Neutrophil (primary cell): ENCODE data around the gene GNA12.

Experiments used
- H3K27ac ChIP-seq: fragments of 200-600 bp; sonication (generic); 2 replicates; pipeline ENCODE4 v1.5.1; 2016; ENCODE audit warnings: mild to moderate bottlenecking, moderate library complexity
- H3K27me3 ChIP-seq: fragments of 200-600 bp; sonication (generic); 2 replicates; pipeline ENCODE4 v1.6.0; 2016; ENCODE audit warnings: mild to moderate bottlenecking
- H3K36me3 ChIP-seq: fragments of 200-600 bp; sonication (generic); 2 replicates; pipeline ENCODE4 v1.5.1; 2017
- H3K4me1 ChIP-seq, 2 experiments: fragments of 200-600 bp in 1 of 2; sonication (generic) in 1 of 2; 1 replicate in 1 of 2; 2 replicates in 1 of 2; pipeline versions ENCODE4 v1.5.1 to v1.6.1; 2013 to 2016; ENCODE audit warnings: low read depth in 1 of 2, low read length in 1 of 2, mild to moderate bottlenecking in 1 of 2, moderate library complexity in 1 of 2; ENCODE audit not compliant: control insufficient read depth in 1 of 2, insufficient read depth in 1 of 2
- H3K4me3 ChIP-seq, 2 experiments: fragments of 200-600 bp in 1 of 2; sonication (generic) in 1 of 2; 1 replicate in 1 of 2; 2 replicates in 1 of 2; pipeline ENCODE4 v1.5.1; 2013 to 2016; ENCODE audit warnings: low read depth in 1 of 2, low read length in 1 of 2, mild to moderate bottlenecking in 1 of 2, moderate library complexity in 1 of 2
- H3K9me3 ChIP-seq: fragments of 200-600 bp; sonication (generic); 2 replicates; pipeline ENCODE4 v1.5.1; 2016
- TF ChIP-seq, protein P1 (sequence below): fragments of 200-600 bp; sonication (generic); IDR thresholded peaks from 2 replicates; pipeline ENCODE4 v1.5.1; 2016; ENCODE audit warnings: antibody characterized with exemption

Gene GNA12

DNA sequence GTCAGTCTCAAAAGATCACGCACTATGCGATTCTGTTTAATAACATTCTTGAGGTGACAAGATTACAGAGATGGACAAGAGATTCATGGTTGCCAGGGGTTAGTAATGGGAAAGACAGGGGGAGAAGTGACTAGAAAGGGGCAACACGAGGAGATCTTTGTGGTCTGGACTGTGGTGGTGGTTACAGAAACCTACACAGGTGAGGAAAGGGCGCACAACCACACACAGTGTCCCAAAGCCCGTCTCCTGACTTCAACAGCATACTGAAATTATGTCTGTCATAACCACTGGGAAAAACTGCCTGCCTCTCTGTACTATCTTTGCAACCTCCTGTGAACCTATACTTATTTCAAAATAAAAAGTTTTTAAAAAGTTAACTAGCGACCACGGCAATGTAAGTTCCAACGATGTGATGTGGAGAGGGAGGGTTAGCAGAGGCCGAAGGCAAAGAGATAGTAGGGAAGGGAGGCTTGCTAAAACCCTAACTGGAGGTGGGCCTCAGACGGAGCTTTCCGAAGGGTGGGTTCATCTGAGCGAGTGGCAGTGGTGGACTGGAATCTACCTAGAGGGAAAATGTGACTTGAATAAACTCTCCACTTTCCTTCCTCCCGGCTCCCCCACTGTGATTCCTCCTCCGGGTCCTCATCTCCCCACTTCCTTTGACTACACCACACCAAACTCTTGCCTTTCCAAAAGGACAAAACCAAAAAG is 43.7 kb downstream of the GNA12 start:
- H3K4me3 ChIP-seq, result no peak overlapping the region
- no peaks in the 10 kb centered on the region for H3K27me3 ChIP-seq
- H3K27ac ChIP-seq, result no peak overlapping the region
- peaks cover 0 to 31% of the 10 kb centered on the region in 2 experiments for H3K4me1 ChIP-seq
- no peaks in the 10 kb centered on the region for H3K9me3 ChIP-seq
- TF ChIP-seq, protein P1, sequence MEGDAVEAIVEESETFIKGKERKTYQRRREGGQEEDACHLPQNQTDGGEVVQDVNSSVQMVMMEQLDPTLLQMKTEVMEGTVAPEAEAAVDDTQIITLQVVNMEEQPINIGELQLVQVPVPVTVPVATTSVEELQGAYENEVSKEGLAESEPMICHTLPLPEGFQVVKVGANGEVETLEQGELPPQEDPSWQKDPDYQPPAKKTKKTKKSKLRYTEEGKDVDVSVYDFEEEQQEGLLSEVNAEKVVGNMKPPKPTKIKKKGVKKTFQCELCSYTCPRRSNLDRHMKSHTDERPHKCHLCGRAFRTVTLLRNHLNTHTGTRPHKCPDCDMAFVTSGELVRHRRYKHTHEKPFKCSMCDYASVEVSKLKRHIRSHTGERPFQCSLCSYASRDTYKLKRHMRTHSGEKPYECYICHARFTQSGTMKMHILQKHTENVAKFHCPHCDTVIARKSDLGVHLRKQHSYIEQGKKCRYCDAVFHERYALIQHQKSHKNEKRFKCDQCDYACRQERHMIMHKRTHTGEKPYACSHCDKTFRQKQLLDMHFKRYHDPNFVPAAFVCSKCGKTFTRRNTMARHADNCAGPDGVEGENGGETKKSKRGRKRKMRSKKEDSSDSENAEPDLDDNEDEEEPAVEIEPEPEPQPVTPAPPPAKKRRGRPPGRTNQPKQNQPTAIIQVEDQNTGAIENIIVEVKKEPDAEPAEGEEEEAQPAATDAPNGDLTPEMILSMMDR, result no peak
- H3K36me3 ChIP-seq, result no peaks in the 10 kb centered on the region

DNA sequence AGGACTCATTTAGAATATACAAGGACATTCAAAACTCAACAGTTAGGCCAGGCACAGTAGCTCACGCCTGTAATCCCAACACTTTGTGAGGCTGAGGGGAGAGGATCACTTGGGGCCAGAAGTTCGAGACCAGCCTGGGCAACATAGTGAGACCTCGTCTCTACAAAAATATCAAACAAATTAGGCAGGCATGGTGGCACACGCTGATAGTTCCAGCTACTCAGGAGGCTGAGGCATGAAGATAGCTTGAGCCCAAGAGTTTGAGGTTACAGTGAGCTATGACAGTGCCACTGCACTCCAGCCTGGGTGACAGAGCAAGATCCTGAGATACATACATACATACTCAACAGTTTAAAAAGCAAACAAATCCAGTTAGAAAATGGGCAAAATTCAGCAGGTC is 44.9 kb downstream of the GNA12 start:
- peaks cover 0 to 31% of the 10 kb centered on the region in 2 experiments for H3K4me1 ChIP-seq
- TF ChIP-seq, protein P1, result no peak
- no peak overlapping the region for H3K27ac ChIP-seq
- H3K4me3 ChIP-seq, result no peak overlapping the region
- no peaks in the 10 kb centered on the region for H3K36me3 ChIP-seq
- no peaks in the 10 kb centered on the region for H3K27me3 ChIP-seq
- H3K9me3 ChIP-seq, result no peaks in the 10 kb centered on the region

DNA sequence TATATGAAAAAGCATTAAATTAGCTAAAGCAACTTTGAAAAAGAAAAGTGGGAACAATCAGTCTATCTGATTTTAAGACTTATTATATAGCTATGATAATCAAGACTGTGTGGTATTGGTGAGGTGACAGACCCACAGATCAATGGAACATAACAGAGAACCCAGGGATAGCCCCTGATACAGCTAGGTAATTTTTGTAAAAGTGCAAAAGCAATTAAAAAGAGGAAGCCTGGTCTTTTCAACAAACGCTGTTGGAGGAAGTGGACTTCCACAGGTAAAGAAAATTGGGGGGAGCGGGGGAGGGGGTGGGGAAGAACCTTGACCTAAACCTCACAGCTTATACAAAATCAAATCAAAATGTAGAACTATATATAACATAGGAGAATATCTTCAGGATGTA is 45.4 kb downstream of the GNA12 start:
- peaks cover 0 to 25% of the 10 kb centered on the region in 2 experiments for H3K4me1 ChIP-seq
- TF ChIP-seq, protein P1, result no peak
- no peaks in the 10 kb centered on the region for H3K9me3 ChIP-seq
- no peaks in the 10 kb centered on the region for H3K36me3 ChIP-seq
- no peak overlapping the region for H3K27ac ChIP-seq
- H3K27me3 ChIP-seq, result no peaks in the 10 kb centered on the region
- no peak overlapping the region for H3K4me3 ChIP-seq

DNA sequence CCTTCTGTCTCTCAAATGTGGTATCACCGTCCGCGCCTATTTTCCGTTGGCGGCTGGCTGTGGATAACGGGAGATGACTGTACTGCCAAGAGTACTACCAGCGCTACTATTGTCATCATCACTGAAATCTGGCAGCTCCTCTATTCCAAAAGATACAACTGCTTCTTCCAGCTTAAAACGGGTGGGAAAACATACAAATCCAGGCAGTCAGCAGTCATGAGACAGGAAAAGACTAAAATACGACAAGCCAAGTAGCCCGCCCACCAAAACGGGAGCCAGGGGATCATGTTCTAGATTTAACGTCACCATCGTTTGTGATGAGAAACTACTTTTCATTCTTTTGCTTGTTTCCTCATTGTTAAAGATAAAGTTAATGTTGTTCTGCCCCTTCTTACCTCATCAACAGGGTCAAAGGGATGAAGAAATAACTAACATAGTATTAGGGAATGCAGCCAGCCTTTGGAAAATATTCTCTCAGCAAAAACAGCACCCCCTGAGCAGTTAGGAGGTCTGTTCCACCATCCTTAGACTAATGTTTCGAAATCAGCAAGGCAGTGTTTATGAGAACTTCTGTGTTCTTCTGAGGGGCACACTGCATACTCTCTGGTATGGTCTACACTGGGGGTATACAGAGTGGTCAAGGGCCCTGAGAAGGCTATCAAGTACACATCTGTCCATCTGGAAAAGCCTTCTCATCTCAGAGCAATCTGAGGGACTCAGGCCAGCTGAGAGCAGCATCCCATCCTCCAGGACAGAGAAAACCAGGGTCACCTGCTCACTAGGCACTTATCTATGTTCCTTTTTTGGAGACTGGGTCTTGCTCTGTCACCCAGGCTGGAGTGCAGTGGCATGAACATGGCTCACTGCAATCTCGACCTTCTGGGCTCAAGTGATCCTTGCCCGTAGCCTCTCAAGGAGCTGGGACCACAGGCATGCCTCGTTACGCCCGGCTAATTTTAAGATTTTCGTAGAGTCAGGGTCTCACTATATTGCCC is 47.5 kb downstream of the GNA12 start:
- Histone ChIP-seq H3K4me3 (no peak overlapping the region), H3K27me3 (no peaks in the 10 kb centered on the region), H3K27ac (no peak overlapping the region), H3K36me3 (no peaks in the 10 kb centered on the region), H3K9me3 (no peaks in the 10 kb centered on the region), H3K4me1 (peaks cover 16 to 36% of the 10 kb centered on the region in 2 experiments)
- TF ChIP-seq, protein P1, result no peak

DNA sequence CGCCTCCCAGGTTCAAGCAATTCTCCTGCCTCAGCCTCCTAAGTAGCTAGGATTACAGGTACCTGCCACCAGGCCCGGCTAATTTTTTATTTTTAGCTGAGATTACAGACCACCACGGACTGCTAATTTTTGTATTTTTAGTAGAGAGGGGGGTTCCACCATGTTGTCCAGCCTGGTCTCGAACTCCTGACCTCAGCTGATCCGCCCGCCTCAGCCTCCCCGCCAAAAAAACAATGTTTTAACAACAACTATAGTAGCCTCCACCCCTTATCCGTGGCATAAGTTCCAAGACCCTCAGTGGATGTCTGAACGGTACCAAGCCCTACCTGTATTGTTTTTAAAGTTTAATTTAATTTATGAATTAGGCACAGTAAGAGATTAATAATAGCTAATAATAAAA is 48.2 kb downstream of the GNA12 start:
- Histone ChIP-seq H3K27me3 (no peaks in the 10 kb centered on the region), H3K4me3 (no peak overlapping the region), H3K27ac (no peak overlapping the region), H3K9me3 (no peaks in the 10 kb centered on the region), H3K4me1 (peaks cover 16 to 29% of the 10 kb centered on the region in 2 experiments), H3K36me3 (no peaks in the 10 kb centered on the region)
- TF ChIP-seq, protein P1, result no peak
